Upper lobe of right lung (tissue), 1 donor: Measurements from ENCODE around the gene PRPF6. TPM values are rescaled to one million over a fixed set of nuclear protein-coding genes. Genes with fewer than 3 reads are reported as not detected.

ENCODE experiments used
- ATAC-seq: fragments of 200-7000 bp; cut with Tn5 transposase; one replicate; pipeline ENCODE4 v1.9.1; 2020; ENCODE audit warnings: mild to moderate bottlenecking, moderate library complexity
- DNase-seq: peaks from one replicate; pipeline ENCODE4 v3.0.0-alpha.2; 2020
- H3K27ac ChIP-seq: fragments of 200-600 bp; one replicate; pipeline ENCODE4 v1.8.0; 2022
- H3K27me3 ChIP-seq: fragments of 200-600 bp; one replicate; pipeline ENCODE4 v1.8.0; 2022; ENCODE audit warnings: mild to moderate bottlenecking
- H3K36me3 ChIP-seq: fragments of 200-600 bp; one replicate; pipeline ENCODE4 v1.8.0; 2022
- H3K4me1 ChIP-seq: fragments of 200-600 bp; one replicate; pipeline ENCODE4 v1.8.0; 2022
- H3K4me3 ChIP-seq: fragments of 200-600 bp; one replicate; pipeline ENCODE4 v1.8.0; 2022; ENCODE audit warnings: mild to moderate bottlenecking
- H3K9me3 ChIP-seq: fragments of 200-600 bp; one replicate; pipeline ENCODE4 v1.8.0; 2022
- CTCF ChIP-seq: fragments of 200-600 bp; IDR thresholded peaks from one replicate; pipeline ENCODE4 v1.8.0; 2022; ENCODE audit warnings: antibody characterized with exemption
- intact Hi-C: fragments of 100-400 bp; cut with DNase I; formaldehyde crosslinking; loops from one replicate; pipeline ENCODE4 v1.11.0; 2022
- microRNA-seq: library from miRNA; unstranded; fragments of <30 nt; microRNA quantifications from one replicate; pipeline ENCODE4 v1.2.0, GENCODE V29; 2020; ENCODE audit warnings: borderline microRNAs expressed
- total RNA-seq: library from RNA; stranded (reverse); fragmentation: NEBNext Ultra II Directional; extraction: Animal tissue kit (Norgen Biotek cat#: 25700); gene quantifications from one replicate; pipeline ENCODE4 v1.2.1, GENCODE V29; 2021
- donor health status: DM: no; HTN: yes; CAD: no; lungs with severe emphysema.

The PRPF6 gene
- total RNA-seq, 1 donor from 2014 or later: 58.9 TPM

GRCh38 chr20:64080813-64081623 lies 100.1 kb downstream of the PRPF6 start:
- Histone ChIP-seq H3K4me3 (peak overlapping the region; percentile 55), H3K9me3 (no peaks in the 10 kb centered on the region), H3K27me3 (peaks cover 20% of the 10 kb centered on the region), H3K27ac (peak overlapping the region; percentile 83), H3K4me1 (peaks cover 33% of the 10 kb centered on the region), H3K36me3 (no peaks in the 10 kb centered on the region)
- ATAC-seq (no peak), DNase-seq (no peak)
- TF ChIP-seq CTCF: no peak
- intact Hi-C loops: no loop called here

- peaks cover 25% of the 10 kb centered on the region for H3K27me3 ChIP-seq
- H3K36me3 ChIP-seq: no peaks in the 10 kb centered on the region
- H3K9me3 ChIP-seq: no peaks in the 10 kb centered on the region
- intact Hi-C loops: no loop called here
- no peak overlapping the region for H3K27ac ChIP-seq
- peaks cover 33% of the 10 kb centered on the region for H3K4me1 ChIP-seq
- no peak overlapping the region for H3K4me3 ChIP-seq
- TF ChIP-seq CTCF: no peak
- ATAC-seq (no peak), DNase-seq (no peak)
These were observed 100.7 kb downstream of the PRPF6 start for GRCh38 chr20:64081624-64081964.

GRCh38 chr20:64082126-64082731 lies 101.3 kb downstream of the PRPF6 start:
- peaks cover 27% of the 10 kb centered on the region for H3K27me3 ChIP-seq
- H3K4me1 ChIP-seq: peaks cover 33% of the 10 kb centered on the region
- DNase-seq (no peak), ATAC-seq (no peak)
- no peak overlapping the region for H3K27ac ChIP-seq
- no peak for TF ChIP-seq CTCF
- no peaks in the 10 kb centered on the region for H3K36me3 ChIP-seq
- H3K9me3 ChIP-seq: no peaks in the 10 kb centered on the region
- no peak overlapping the region for H3K4me3 ChIP-seq
- intact Hi-C loops: no loop called here

Small RNA genes lying within 50 kb of the gene (microRNA-seq; reads per million reads assigned to microRNA genes)
- gene MIR1914: not detected
- gene MIR647: not detected
- 0.66 reads per million for gene MIR6813

Other genes starting within 250 kb of the PRPF6 start
- gene LIME1, start 244.5 kb upstream of the PRPF6 start, total RNA-seq: 7.8 TPM
- gene SLC2A4RG, start 241.4 kb upstream of the PRPF6 start, total RNA-seq: 64.1 TPM
- gene ZBTB46, start 149.9 kb upstream of the PRPF6 start, total RNA-seq: 19.7 TPM
- not detected for gene ABHD16B, start 119.6 kb upstream of the PRPF6 start, total RNA-seq
- gene TPD52L2, start 115.9 kb upstream of the PRPF6 start, total RNA-seq: 81.5 TPM
- gene DNAJC5, start 86.0 kb upstream of the PRPF6 start, total RNA-seq: 49.8 TPM
- gene UCKL1, start 24.7 kb upstream of the PRPF6 start, total RNA-seq: 38.9 TPM
- gene ZNF512B, start 11.2 kb upstream of the PRPF6 start, total RNA-seq: 17.6 TPM
- gene SAMD10, start 1.5 kb upstream of the PRPF6 start, total RNA-seq: 4.3 TPM
- gene C20orf204, start 55.0 kb downstream of the PRPF6 start, total RNA-seq: 1.9 TPM
- gene SOX18, start 68.5 kb downstream of the PRPF6 start, total RNA-seq: 135 TPM
- gene TCEA2, start 82.1 kb downstream of the PRPF6 start, total RNA-seq: 40.2 TPM
- 40.8 TPM for gene RGS19, start 98.4 kb downstream of the PRPF6 start, total RNA-seq
- 1.9 TPM for gene OPRL1, start 99.0 kb downstream of the PRPF6 start, total RNA-seq
- not detected for gene LKAAEAR1, start 103.3 kb downstream of the PRPF6 start, total RNA-seq
- not detected for gene NPBWR2, start 126.4 kb downstream of the PRPF6 start, total RNA-seq
- gene MYT1, start 183.3 kb downstream of the PRPF6 start, total RNA-seq: 0.12 TPM